Measurements from ENCODE around the gene LIMS2. TPM values are rescaled to one million over a fixed set of nuclear protein-coding genes. Genes with fewer than 3 reads are reported as not detected.

Gene LIMS2
- total and polyA plus RNA-seq, 2 experiments from 2014 or later = 1.6 to 3.5 TPM

- DNase-seq (ENCODE audit: low spot score) (no peak), ATAC-seq (no peak)
- Histone ChIP-seq H3K4me3 (no peak overlapping the region), H3K9me2 (ENCODE audit: insufficient read depth) (no peaks in the 10 kb centered on the region), H3K4me2 (no peak overlapping the region), H4K20me1 (replicated peaks; ENCODE audit: insufficient read depth) (no peaks in the 10 kb centered on the region), H3K27ac (ENCODE audit: low read depth) (no peak overlapping the region), H3F3A (replicated peaks; ENCODE audit: low read depth) (no peaks in the 10 kb centered on the region), H3K79me2 (replicated peaks; ENCODE audit: insufficient read depth) (no peaks in the 10 kb centered on the region), H3K27me3 (ENCODE audit: insufficient read depth) (no peaks in the 10 kb centered on the region), H2AFZ (0 out of 2 replicates have a peak overlapping the region, but pooled peaks have one; percentile 18), H3K36me3 (ENCODE audit: insufficient read depth) (no peaks in the 10 kb centered on the region), H3K4me1 (ENCODE audit: insufficient read depth) (no peaks in the 10 kb centered on the region)
- Mint-ChIP-seq H3K4me1 (no peaks in the 10 kb centered on the region), H3K36me3 (ENCODE audit: low read depth) (no peaks in the 10 kb centered on the region), H3K27ac (no peak overlapping the region), H3K4me3 (no peak overlapping the region), H3K27me3 (ENCODE audit: insufficient read depth, low read depth, poor library complexity) (peaks cover 2% of the 10 kb centered on the region), H3K9me3 (no peaks in the 10 kb centered on the region)
- TF ChIP-seq JUNB (IDR thresholded peaks at IDR 0.05; ENCODE audit: unreplicated experiment) (no peak), ETS1 (IDR thresholded peaks at IDR 0.05) (no peak), ZNF462 (CRISPR knock-in tag; IDR thresholded peaks at IDR 0.05) (no peak), STAT1 (IDR thresholded peaks at IDR 0.05; ENCODE audit: unreplicated experiment) (no peak), ZNF114 (CRISPR knock-in tag; IDR thresholded peaks at IDR 0.05) (no peak), CTCF (conservative IDR thresholded peaks at IDR 0.05; ENCODE audit: low read depth in 2 of 2) (no peak)
These were observed 78.9 kb downstream of the LIMS2 start for GRCh38 chr2:127596311-127597045.
